ENCODE data around the gene OLFML2B.

The OLFML2B gene

GRCh38 chr1:161948435-161948834 is 75.2 kb downstream of the OLFML2B start:
- DNase-seq (ENCODE audit: extremely low read depth in 1 of 2, low read depth in 1 of 2) = no peak

- DNase-seq (ENCODE audit: extremely low read depth in 1 of 2, low read depth in 1 of 2) = no peak
These were observed 77.3 kb downstream of the OLFML2B start for GRCh38 chr1:161946071-161946987.

GRCh38 chr1:161945306-161946060 is 78.2 kb downstream of the OLFML2B start:
- no peak for DNase-seq (ENCODE audit: extremely low read depth in 1 of 2, low read depth in 1 of 2)

GRCh38 chr1:161944381-161944780 is 79.3 kb downstream of the OLFML2B start:
- no peak for DNase-seq (ENCODE audit: extremely low read depth in 1 of 2, low read depth in 1 of 2)

GRCh38 chr1:161943737-161944136 is 79.9 kb downstream of the OLFML2B start:
- no peak for DNase-seq (ENCODE audit: extremely low read depth in 1 of 2, low read depth in 1 of 2)

GRCh38 chr1:161941726-161942436 is 81.8 kb downstream of the OLFML2B start:
- DNase-seq (ENCODE audit: extremely low read depth in 1 of 2, low read depth in 1 of 2) = no peak

GRCh38 chr1:161940866-161941591 is 82.6 kb downstream of the OLFML2B start:
- no peak for DNase-seq (ENCODE audit: extremely low read depth in 1 of 2, low read depth in 1 of 2)

- DNase-seq (ENCODE audit: extremely low read depth in 1 of 2, low read depth in 1 of 2) = no peak
These were observed 86.9 kb downstream of the OLFML2B start for GRCh38 chr1:161936786-161937185.

- no peak for DNase-seq (ENCODE audit: extremely low read depth in 1 of 2, low read depth in 1 of 2)
These were observed 88.4 kb downstream of the OLFML2B start for GRCh38 chr1:161935264-161935663.

- DNase-seq (ENCODE audit: extremely low read depth in 1 of 2, low read depth in 1 of 2) = no peak
These were observed 89.8 kb downstream of the OLFML2B start for GRCh38 chr1:161933592-161934588.
